Fibroblast of the aortic adventitia (primary cell): ENCODE results near the gene COLQ. TPM values are rescaled to one million over a fixed set of nuclear protein-coding genes. Genes with fewer than 3 reads are reported as not detected.

Experiments used
- DNase-seq: peaks from one replicate; pipeline ENCODE4 v3.0.0-alpha.2; 2010; ENCODE audit warnings: low read depth
- H3K4me3 ChIP-seq: 2 replicates; pipeline ENCODE4 v1.5.1; 2011; ENCODE audit warnings: low read depth, mild to moderate bottlenecking, control low read depth, low read length, moderate library complexity
- total RNA-seq: library from RNA; depleted of rRNA; stranded (reverse); fragments of >200 nt; gene quantifications from 2 replicates; pipeline ENCODE4 v1.2.3, GENCODE V29; 2012; ENCODE audit warnings: low replicate concordance
- TF ChIP-seq, protein P1 (sequence below): IDR thresholded peaks from 2 replicates; pipeline ENCODE4 v1.5.1; 2011; ENCODE audit warnings: mild to moderate bottlenecking, low read length, control low read depth, inconsistent platforms; ENCODE audit not compliant: insufficient read depth

Gene COLQ
- total RNA-seq, 1 donor, result 1.8 TPM

DNA sequence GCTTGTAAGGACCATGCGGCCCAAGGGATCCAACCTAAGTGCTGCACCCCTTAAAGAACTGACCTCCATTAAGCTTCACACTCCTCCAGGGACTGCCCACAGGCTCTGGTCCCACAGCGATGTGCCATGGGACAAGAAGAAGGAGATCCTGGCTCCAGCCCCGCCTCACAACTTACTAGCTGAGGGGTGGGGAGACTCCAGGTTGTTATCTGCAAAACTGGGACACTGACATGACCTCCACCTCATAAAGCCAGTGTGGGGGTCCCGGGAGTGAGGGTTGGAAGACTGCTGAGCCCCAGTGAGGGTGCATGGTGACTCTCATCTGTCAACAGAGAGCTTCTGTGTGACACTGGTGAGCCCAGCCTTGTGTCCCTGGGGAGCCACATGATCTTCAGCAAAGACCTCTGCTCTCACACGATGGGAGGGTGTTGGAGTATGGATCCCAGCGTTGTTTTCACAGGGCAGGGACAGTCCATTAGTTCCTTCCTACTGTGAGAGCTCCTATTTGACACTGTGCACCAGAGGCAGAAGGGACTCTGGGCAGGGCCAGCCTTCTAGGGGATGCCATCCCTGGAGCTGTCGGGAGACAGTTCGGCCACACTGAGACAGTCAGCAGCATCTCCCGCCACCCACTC lies 67.4 kb downstream of the COLQ start:
- TF ChIP-seq, protein P1, sequence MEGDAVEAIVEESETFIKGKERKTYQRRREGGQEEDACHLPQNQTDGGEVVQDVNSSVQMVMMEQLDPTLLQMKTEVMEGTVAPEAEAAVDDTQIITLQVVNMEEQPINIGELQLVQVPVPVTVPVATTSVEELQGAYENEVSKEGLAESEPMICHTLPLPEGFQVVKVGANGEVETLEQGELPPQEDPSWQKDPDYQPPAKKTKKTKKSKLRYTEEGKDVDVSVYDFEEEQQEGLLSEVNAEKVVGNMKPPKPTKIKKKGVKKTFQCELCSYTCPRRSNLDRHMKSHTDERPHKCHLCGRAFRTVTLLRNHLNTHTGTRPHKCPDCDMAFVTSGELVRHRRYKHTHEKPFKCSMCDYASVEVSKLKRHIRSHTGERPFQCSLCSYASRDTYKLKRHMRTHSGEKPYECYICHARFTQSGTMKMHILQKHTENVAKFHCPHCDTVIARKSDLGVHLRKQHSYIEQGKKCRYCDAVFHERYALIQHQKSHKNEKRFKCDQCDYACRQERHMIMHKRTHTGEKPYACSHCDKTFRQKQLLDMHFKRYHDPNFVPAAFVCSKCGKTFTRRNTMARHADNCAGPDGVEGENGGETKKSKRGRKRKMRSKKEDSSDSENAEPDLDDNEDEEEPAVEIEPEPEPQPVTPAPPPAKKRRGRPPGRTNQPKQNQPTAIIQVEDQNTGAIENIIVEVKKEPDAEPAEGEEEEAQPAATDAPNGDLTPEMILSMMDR, result no peak
- no peak overlapping the region for H3K4me3 ChIP-seq
- no peak for DNase-seq

DNA sequence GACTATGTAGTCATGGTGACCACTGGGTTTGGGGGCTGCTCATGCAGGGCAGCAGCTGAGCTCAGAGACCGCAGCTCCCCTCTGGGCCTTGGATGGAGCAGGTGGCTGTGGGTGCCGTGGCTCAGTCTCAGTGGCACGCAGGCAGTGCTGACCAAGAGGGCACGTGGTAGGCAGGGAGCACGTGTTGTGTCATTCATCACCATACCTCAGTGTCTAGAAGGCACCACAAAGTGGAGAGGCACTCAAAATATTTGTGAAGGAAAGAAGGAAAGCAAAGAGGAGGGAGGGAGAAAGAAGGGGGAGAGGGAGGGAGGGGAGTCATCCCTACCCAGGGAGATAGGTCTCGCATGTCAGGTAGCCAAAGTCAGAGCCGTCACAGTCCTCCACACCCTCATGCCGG lies 68.0 kb downstream of the COLQ start:
- no peak overlapping the region for H3K4me3 ChIP-seq
- no peak for DNase-seq
- TF ChIP-seq, protein P1, result no peak

DNA sequence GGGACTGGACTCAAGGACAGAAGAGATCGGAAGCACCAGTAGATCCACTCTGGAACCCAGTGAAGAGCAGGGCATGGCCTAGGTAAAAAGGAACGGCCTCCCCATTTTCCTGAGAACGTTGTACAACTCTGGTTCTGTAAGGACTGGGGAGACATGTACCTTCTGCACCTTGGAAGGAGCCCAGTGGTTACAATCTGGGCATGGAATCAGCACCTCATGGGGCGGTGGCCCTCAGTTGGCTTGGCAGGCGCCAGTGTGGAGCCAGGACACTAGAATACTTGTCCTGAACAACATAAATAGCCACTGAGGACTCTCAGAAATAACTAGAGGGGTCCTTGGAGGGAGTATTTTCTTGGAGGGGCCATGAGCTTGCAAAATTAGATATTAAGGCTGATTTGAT lies 68.5 kb downstream of the COLQ start:
- no peak overlapping the region for H3K4me3 ChIP-seq
- no peak for DNase-seq
- TF ChIP-seq, protein P1, result no peak

DNA sequence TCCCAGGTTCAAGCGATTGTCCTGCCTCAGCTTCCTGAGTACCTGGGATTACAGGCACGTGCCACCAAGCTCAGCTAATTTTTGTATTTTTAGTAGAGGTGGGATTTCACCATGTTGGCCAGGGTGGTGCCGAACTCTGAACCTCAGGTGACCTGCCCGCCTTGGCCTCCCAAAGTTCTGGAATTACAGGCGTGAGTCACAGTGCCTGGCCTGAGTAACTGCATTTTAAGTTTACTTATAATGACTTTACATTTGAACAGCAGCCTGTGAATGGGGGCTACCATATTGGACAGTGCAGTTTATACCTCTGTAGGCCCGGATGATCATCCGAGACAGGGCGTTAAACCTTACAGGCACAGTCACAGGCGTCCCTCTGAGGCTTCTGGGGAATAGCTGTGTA lies 69.3 kb downstream of the COLQ start:
- DNase-seq, result no peak
- no peak overlapping the region for H3K4me3 ChIP-seq
- TF ChIP-seq, protein P1, result no peak

DNA sequence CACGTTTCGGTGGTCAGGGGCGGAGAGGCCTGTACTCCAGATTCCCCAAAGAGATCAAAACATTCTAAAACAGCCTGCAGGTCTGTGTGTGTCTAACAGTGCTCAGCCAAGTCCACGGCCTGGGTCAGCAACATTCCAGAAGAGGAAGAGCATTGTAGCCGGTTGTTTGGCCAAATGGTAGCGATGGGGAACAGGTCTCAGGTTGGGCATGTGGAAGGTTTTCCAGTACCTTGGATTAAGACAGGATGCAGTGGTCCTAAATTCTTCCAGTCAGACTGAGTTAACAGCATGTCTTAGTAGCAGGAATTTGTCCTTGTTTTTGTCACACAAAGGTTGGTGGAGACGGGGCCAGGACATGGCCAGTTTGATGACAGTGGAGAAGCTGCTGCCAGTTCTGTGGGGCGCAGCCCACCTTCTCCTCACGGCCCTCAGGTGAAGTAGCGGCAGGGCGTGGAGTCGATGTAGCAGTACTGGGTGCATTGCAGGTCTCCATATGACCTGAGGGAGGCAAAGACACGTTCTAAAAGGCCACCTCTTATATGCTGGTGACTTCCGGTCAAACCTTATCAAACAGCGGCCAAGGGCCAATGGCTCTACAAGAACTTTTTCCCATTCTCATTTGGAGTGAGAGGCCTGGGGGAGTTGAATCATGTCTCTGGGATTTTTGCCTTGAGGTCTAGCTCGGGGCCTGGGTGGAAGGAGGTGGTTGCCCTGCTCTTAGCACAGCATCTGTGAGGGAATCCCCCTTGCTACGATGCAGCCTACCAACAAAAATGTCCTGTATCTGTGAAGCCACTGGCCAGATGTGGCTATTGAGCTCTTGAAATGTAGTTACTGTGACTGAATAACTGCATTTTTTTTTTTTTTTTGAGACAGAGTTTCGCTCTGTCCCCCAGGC lies 70.0 kb downstream of the COLQ start:
- TF ChIP-seq, protein P1, result no peak
- no peak for DNase-seq
- H3K4me3 ChIP-seq, result no peak overlapping the region

DNA sequence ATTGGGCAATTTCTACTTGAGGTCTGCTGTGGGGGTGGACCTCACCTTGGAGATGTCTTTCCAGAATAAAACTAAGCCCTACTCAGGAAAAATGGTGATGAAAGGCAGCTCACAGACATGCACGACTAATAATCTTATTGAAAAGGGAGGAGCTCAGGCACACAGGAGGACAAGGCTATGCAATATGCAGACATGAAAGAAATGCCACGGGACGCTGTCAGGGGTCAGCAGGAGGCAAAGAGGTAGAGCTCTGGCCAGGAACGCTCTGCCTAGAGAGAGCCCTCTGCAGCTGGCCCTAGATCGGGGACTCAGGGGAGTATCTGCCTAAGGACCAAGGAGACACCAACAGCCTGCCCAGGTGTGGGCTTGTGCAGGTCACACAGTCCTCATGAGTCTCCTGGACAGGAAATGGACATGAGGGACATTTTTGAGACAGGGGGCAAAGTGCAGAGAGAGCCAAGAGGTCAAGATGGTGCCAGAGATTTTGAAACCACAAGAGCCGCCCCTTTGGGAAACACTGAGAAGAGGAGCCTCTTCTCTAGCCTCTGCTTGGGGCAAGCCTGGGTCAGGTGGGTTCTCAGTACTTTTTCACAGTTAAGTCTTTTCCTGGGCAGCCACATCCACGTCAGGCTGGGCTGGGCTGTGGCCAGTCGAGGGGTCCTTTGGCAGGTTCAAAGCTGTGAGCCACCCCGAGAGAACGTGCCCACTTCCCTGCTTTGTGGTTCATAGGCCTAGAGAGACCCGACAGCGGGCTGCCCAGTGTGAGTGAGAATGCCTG lies 70.9 kb downstream of the COLQ start:
- no peak overlapping the region for H3K4me3 ChIP-seq
- no peak for DNase-seq
- TF ChIP-seq, protein P1, result no peak
